Keratinocyte (primary cell): Measurements from ENCODE around the gene OR2B6. TPM values are rescaled to one million over a fixed set of nuclear protein-coding genes. Genes with fewer than 3 reads are reported as not detected.
"Not testable (repeated sequence)": the region's sequence is repeated elsewhere in the genome, so short reads cannot be mapped to it uniquely, and the experiment has no call there.

ENCODE experiments used
- DNase-seq: peaks from one replicate; pipeline ENCODE4 v3.0.0-alpha.2; 2011; ENCODE audit warnings: low read depth, missing footprints, low spot score
- FAIRE-seq: peaks from 2 replicates; lab custom pipeline; 2011; peaks lifted over from hg19 to GRCh38; lab: Jason Lieb, UNC
- H2AFZ ChIP-seq: 2 replicates; pipeline ENCODE4 v1.6.0; 2012; ENCODE audit warnings: low read length, control low read depth, inconsistent platforms; ENCODE audit not compliant: control insufficient read depth
- H3K27ac ChIP-seq: 2 replicates; pipeline ENCODE4 v1.5.1; 2011; ENCODE audit warnings: low read length; ENCODE audit not compliant: control insufficient read depth, insufficient read depth
- H3K27me3 ChIP-seq: 3 replicates; pipeline ENCODE4 v1.6.0; 2011; ENCODE audit warnings: low read length; ENCODE audit not compliant: control insufficient read depth, insufficient read depth; ENCODE audit errors: extremely low read depth
- H3K36me3 ChIP-seq, 2 experiments: 2 replicates in 1 of 2; 3 replicates in 1 of 2; pipeline ENCODE4 v1.5.1; 2011; ENCODE audit warnings: low read length in 2 of 2, mild to moderate bottlenecking in 1 of 2; ENCODE audit not compliant: control insufficient read depth in 2 of 2, insufficient read depth in 2 of 2; ENCODE audit errors: extremely low read depth in 1 of 2
- H3K4me1 ChIP-seq: 3 replicates; pipeline ENCODE4 v1.5.1; 2011; ENCODE audit warnings: low read length; ENCODE audit not compliant: control insufficient read depth, insufficient read depth; ENCODE audit errors: extremely low read depth
- H3K4me2 ChIP-seq: 3 replicates; pipeline ENCODE4 v1.6.0; 2011; ENCODE audit warnings: low read depth, low read length; ENCODE audit not compliant: control insufficient read depth, insufficient read depth; ENCODE audit errors: extremely low read depth
- H3K4me3 ChIP-seq, 3 experiments: fragments of 200-600 bp in 1 of 3; sonication (generic) in 1 of 3; 2 replicates in 2 of 3; 3 replicates in 1 of 3; pipeline ENCODE4 v1.5.1; 2011 to 2016; ENCODE audit warnings: low read length in 3 of 3, mild to moderate bottlenecking in 3 of 3, control low read depth in 2 of 3, inconsistent platforms in 1 of 3, low read depth in 1 of 3, mixed read lengths in 1 of 3, mixed run types in 1 of 3, moderate library complexity in 1 of 3; ENCODE audit not compliant: control insufficient read depth in 2 of 3, insufficient read depth in 2 of 3; ENCODE audit errors: extremely low read depth in 1 of 3
- H3K79me2 ChIP-seq: 2 replicates; pipeline ENCODE4 v1.6.0; 2012; ENCODE audit warnings: low read length; ENCODE audit not compliant: control insufficient read depth, insufficient read depth
- H3K9ac ChIP-seq: 3 replicates; pipeline ENCODE4 v1.6.0; 2011; ENCODE audit warnings: low read length; ENCODE audit not compliant: control insufficient read depth, insufficient read depth; ENCODE audit errors: extremely low read depth
- H3K9me1 ChIP-seq: 3 replicates; pipeline ENCODE4 v1.6.0; 2011; ENCODE audit warnings: low read length; ENCODE audit not compliant: control insufficient read depth, insufficient read depth; ENCODE audit errors: extremely low read depth
- H3K9me3 ChIP-seq: 2 replicates; pipeline ENCODE4 v1.5.1; 2012; ENCODE audit warnings: low read depth, low read length; ENCODE audit not compliant: control insufficient read depth
- H4K20me1 ChIP-seq: 3 replicates; pipeline ENCODE4 v1.6.0; 2011; ENCODE audit warnings: low read length; ENCODE audit not compliant: control insufficient read depth, insufficient read depth; ENCODE audit errors: extremely low read depth
- EZH2 ChIP-seq: IDR thresholded peaks from one replicate; pipeline ENCODE4 v1.6.1; 2012; ENCODE audit warnings: inconsistent platforms, mild to moderate bottlenecking, low read length, moderate library complexity
- dilution Hi-C: fragments of 300-500 bp; cut with MboI; formaldehyde crosslinking; loops from one replicate; pipeline ENCODE4 v1.7.0; 2020; ENCODE audit warnings: low sequenced_read_pairs; ENCODE audit not compliant: extremely low pct_ligation_motif_present
- polyA plus RNA-seq, 5 experiments: library from polyadenylated mRNA; depleted of rRNA in 3 of 5; stranded (reverse) in 3 of 5; stranded (forward) in 1 of 5; unstranded in 1 of 5; fragments of >200 nt; gene quantifications; 1 replicate in 1 of 5; 2 replicates in 3 of 5; 3 replicates in 1 of 5; pipeline versions ENCODE4 v1.2.1 to v1.2.3, GENCODE V29; 2011 to 2012; ENCODE audit warnings: missing spikeins in 2 of 5, low read depth in 1 of 5, low replicate concordance in 1 of 5
- TF ChIP-seq, protein P1 (sequence below), 3 experiments: IDR thresholded peaks in 1 of 3; conservative IDR thresholded peaks in 1 of 3; optimal IDR thresholded peaks in 1 of 3; 2 replicates in 2 of 3; 3 replicates in 1 of 3; pipeline versions ENCODE3 to v1.5.1; 2011; ENCODE audit warnings: low read length in 3 of 3, mild to moderate bottlenecking in 3 of 3, moderate library complexity in 2 of 3, control low read depth in 1 of 3, inconsistent platforms in 1 of 3; ENCODE audit not compliant: insufficient read depth in 2 of 3; ENCODE audit errors: extremely low read depth in 1 of 3

The OR2B6 gene
- polyA plus RNA-seq, 1 donor (not counting 4 experiments of a cell fraction or from before 2014, with no cell fraction given) = not detected

DNA sequence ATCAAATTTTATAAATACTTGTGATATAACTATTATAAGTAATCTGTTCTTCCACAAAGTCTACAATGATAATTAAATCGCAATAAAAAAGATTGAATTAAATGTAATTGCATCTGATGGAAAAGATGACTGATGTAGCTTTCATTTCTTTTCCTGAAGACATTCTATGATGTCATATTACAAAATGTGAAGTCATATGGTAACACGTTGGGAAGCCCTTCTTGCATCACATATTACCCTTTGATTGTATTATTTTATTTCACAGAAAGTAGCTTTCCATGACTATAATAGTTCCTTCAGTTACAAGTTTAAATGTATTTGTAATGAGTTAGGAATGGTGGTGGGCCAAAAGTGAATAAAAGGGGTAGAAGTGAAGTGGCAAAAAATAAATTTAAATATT is 25.8 kb upstream of the OR2B6 start:
- Histone ChIP-seq H3K9ac (no peak overlapping the region), H3K4me2 (no peak overlapping the region), H3K9me1 (no peaks in the 10 kb centered on the region), H3K4me3 (no peak overlapping the region), H2AFZ (no peak overlapping the region), H3K36me3 (no peaks in the 10 kb centered on the region), H3K4me1 (no peaks in the 10 kb centered on the region), H3K27ac (no peak overlapping the region), H3K27me3 (no peaks in the 10 kb centered on the region), H3K9me3 (no peaks in the 10 kb centered on the region), H3K79me2 (no peaks in the 10 kb centered on the region), H4K20me1 (no peaks in the 10 kb centered on the region)
- dilution Hi-C loops = no loop called here
- DNase-seq = no peak
- no peak for FAIRE-seq
- TF ChIP-seq, protein P1, sequence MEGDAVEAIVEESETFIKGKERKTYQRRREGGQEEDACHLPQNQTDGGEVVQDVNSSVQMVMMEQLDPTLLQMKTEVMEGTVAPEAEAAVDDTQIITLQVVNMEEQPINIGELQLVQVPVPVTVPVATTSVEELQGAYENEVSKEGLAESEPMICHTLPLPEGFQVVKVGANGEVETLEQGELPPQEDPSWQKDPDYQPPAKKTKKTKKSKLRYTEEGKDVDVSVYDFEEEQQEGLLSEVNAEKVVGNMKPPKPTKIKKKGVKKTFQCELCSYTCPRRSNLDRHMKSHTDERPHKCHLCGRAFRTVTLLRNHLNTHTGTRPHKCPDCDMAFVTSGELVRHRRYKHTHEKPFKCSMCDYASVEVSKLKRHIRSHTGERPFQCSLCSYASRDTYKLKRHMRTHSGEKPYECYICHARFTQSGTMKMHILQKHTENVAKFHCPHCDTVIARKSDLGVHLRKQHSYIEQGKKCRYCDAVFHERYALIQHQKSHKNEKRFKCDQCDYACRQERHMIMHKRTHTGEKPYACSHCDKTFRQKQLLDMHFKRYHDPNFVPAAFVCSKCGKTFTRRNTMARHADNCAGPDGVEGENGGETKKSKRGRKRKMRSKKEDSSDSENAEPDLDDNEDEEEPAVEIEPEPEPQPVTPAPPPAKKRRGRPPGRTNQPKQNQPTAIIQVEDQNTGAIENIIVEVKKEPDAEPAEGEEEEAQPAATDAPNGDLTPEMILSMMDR (optimal IDR thresholded peaks at IDR 0.05 in 1 of 3, IDR thresholded peaks at IDR 0.05 in 1 of 3, conservative IDR thresholded peaks at IDR 0.05 in 1 of 3; ENCODE audit: extremely low read depth in 1 of 3, insufficient read depth in 2 of 3, low read length in 3 of 3) = no peak
- no peak for TF ChIP-seq EZH2

DNA sequence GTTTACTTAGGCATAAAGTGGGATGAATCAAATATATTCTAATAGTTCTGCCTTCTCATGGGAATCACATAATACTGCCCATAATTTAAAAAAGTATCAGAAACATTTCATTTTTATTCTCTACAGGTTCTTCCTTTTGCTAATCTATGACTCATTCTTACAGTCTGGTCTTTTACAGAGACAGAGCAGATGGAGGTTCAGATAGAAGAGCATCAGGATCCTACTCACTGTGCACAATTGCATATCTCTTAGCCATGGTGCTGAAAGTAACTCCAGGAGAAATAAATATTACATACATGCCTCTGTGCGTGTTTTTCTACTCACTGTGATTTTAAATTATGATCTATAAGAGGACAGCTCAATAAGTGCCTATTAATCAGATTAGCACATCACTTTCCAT is 16.3 kb upstream of the OR2B6 start:
- dilution Hi-C loops = no loop called here
- no peak for DNase-seq

DNA sequence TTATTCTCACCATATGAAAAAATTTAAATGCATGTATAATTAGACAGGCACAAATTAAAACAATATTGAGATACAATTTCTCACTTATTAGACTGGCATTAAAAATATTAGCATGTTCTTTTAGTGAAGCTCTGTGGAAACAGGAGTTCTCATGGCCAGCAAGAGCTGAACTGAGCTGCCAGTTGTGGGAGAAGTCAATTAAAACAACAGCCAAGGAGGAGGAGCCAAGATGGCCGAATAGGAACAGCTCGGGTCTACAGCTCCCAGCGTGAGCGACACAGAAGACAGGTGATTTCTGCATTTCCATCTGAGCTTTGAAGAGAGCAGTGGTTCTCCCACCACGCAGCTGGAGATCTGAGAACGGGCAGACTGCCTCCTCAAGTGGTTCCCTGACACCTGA is 14.0 kb upstream of the OR2B6 start:
- H3K9me3 ChIP-seq, H3K4me3 ChIP-seq, H2AFZ ChIP-seq, H3K9me1 ChIP-seq, H3K4me2 ChIP-seq, H3K4me1 ChIP-seq, H4K20me1 ChIP-seq, H3K79me2 ChIP-seq, H3K36me3 ChIP-seq, H3K9ac ChIP-seq, FAIRE-seq, H3K27me3 ChIP-seq, dilution Hi-C loops, DNase-seq, H3K27ac ChIP-seq: not testable (repeated sequence)

More for the DNA sequence above, 16.3 kb upstream of the OR2B6 start:
- Histone ChIP-seq H3K27me3 (peaks cover 4% of the 10 kb centered on the region), H3K4me3 (no peak overlapping the region), H4K20me1 (no peaks in the 10 kb centered on the region), H3K9me1 (no peaks in the 10 kb centered on the region), H3K9ac (no peak overlapping the region), H3K27ac (no peak overlapping the region), H3K36me3 (no peaks in the 10 kb centered on the region), H2AFZ (no peak overlapping the region), H3K9me3 (no peaks in the 10 kb centered on the region), H3K4me1 (no peaks in the 10 kb centered on the region), H3K79me2 (no peaks in the 10 kb centered on the region), H3K4me2 (no peak overlapping the region)
- TF ChIP-seq EZH2 = no peak
- TF ChIP-seq, protein P1 (optimal IDR thresholded peaks at IDR 0.05 in 1 of 3, IDR thresholded peaks at IDR 0.05 in 1 of 3, conservative IDR thresholded peaks at IDR 0.05 in 1 of 3; ENCODE audit: extremely low read depth in 1 of 3, insufficient read depth in 2 of 3, low read length in 3 of 3) = no peak
- FAIRE-seq = no peak
